ENCODE measurements around the gene LSAMP. TPM values are rescaled to one million over a fixed set of nuclear protein-coding genes. Genes with fewer than 3 reads are reported as not detected.

LSAMP gene
- total RNA-seq, 1 experiment from 2014 or later = 5.7 TPM

DNA sequence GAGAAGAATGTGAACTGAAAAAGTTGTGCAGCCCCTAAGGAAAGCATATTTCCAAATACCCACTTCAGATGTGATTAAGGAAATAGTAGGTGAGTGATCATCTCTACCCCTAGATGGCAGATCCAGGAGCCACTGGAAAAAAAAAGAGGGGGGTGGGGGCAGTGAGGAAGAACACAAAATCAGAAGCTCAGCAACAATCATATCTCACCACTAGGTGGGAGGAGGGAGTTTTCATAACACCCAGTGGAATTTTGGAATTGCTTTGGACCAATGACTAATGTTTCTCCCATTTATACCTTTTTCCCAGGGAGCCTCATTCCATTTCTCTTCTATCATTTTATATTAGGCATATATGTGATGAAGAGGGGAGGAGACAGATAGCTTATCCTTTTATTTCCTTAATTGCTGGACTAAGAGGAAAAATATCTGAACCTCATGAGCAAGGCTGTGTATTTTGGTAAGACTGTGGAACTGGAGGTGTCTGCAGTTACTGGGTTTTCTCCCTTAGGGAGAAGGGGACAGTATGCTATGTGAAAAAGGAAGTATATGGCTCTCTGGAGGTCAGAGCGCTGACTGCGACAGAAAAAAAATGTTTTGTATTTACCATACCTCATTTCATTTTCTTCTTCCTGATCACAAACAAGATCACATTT, 458.6 kb downstream of the LSAMP start:
- H3K27ac Mint-ChIP-seq = no peak overlapping the region
- H3K4me3 Mint-ChIP-seq = no peak overlapping the region
- peaks cover 43% of the 10 kb centered on the region for H3K4me1 Mint-ChIP-seq
- ATAC-seq (peak; percentile 83), DNase-seq (ENCODE audit: low spot score) (peak; percentile 17)
- no peaks in the 10 kb centered on the region for H3K27me3 Mint-ChIP-seq (ENCODE audit: low read depth)
- POLR2A ChIA-PET = no interaction called here
- no peaks in the 10 kb centered on the region for H3K36me3 Mint-ChIP-seq
- CTCF ChIA-PET = interaction anchor here (0.6 to 2.3 kb wide), 28 partner anchors 8 to 781 kb away, joined by 3 to 12 read pairs (median 4); partner anchors contain the start of gene LSAMP
- TF ChIP-seq CTCF (IDR thresholded peaks at IDR 0.05) = peak; percentile 33; the same call in 1 of the 2 replicates
- no peak for TF ChIP-seq ZNF121 (CRISPR knock-in tag; IDR thresholded peaks at IDR 0.05)
- no peaks in the 10 kb centered on the region for H3K9me3 Mint-ChIP-seq

GRCh38 chr3:115982629-115983028, 462.7 kb downstream of the LSAMP start:
- ATAC-seq = no peak
- Mint-ChIP-seq H3K4me1 (peaks cover 39% of the 10 kb centered on the region), H3K9me3 (peaks cover 5% of the 10 kb centered on the region; the same call in 1 of the 2 replicates), H3K27ac (no peak overlapping the region), H3K36me3 (no peaks in the 10 kb centered on the region), H3K27me3 (ENCODE audit: low read depth) (no peaks in the 10 kb centered on the region), H3K4me3 (no peak overlapping the region)
- ChIA-PET CTCF (no interaction called here), POLR2A (no interaction called here)
- no peak for DNase-seq (ENCODE audit: low spot score)
- TF ChIP-seq, protein P1, sequence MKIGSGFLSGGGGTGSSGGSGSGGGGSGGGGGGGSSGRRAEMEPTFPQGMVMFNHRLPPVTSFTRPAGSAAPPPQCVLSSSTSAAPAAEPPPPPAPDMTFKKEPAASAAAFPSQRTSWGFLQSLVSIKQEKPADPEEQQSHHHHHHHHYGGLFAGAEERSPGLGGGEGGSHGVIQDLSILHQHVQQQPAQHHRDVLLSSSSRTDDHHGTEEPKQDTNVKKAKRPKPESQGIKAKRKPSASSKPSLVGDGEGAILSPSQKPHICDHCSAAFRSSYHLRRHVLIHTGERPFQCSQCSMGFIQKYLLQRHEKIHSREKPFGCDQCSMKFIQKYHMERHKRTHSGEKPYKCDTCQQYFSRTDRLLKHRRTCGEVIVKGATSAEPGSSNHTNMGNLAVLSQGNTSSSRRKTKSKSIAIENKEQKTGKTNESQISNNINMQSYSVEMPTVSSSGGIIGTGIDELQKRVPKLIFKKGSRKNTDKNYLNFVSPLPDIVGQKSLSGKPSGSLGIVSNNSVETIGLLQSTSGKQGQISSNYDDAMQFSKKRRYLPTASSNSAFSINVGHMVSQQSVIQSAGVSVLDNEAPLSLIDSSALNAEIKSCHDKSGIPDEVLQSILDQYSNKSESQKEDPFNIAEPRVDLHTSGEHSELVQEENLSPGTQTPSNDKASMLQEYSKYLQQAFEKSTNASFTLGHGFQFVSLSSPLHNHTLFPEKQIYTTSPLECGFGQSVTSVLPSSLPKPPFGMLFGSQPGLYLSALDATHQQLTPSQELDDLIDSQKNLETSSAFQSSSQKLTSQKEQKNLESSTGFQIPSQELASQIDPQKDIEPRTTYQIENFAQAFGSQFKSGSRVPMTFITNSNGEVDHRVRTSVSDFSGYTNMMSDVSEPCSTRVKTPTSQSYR (CRISPR knock-in tag; IDR thresholded peaks at IDR 0.05) = no peak
- TF ChIP-seq KAT7 (CRISPR knock-in tag; IDR thresholded peaks at IDR 0.05; ENCODE audit: borderline replicate concordance) (no peak), SOX15 (CRISPR knock-in tag; IDR thresholded peaks at IDR 0.05) (no peak), ZNF138 (CRISPR knock-in tag; conservative IDR thresholded peaks at IDR 0.05) (no peak)
- TF ChIP-seq, protein P2, sequence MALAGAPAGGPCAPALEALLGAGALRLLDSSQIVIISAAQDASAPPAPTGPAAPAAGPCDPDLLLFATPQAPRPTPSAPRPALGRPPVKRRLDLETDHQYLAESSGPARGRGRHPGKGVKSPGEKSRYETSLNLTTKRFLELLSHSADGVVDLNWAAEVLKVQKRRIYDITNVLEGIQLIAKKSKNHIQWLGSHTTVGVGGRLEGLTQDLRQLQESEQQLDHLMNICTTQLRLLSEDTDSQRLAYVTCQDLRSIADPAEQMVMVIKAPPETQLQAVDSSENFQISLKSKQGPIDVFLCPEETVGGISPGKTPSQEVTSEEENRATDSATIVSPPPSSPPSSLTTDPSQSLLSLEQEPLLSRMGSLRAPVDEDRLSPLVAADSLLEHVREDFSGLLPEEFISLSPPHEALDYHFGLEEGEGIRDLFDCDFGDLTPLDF (CRISPR knock-in tag; IDR thresholded peaks at IDR 0.05) = no peak

DNA sequence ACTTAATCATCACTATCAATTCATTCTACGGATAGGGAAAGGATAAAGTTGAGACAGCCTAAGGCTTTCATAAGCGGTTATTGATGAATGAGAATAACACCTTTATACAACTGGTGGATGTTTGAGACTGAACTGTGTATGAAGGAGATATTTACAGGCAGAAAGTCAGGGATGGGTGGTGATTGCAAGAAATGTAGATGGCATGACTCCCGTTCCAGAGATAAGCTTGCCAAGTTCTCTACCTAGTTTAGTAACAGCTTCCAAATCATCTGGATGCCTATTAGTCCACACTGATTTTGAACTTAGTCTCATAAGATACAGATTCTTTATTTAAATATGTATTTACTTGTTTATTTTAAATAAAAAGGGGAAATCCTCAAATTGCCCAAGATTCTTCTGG, 463.2 kb downstream of the LSAMP start:
- ChIA-PET POLR2A (no interaction called here), CTCF (no interaction called here)
- peaks cover 8% of the 10 kb centered on the region; the same call in 1 of the 2 replicates for H3K9me3 Mint-ChIP-seq
- no peaks in the 10 kb centered on the region for H3K27me3 Mint-ChIP-seq (ENCODE audit: low read depth)
- no peak overlapping the region for H3K4me3 Mint-ChIP-seq
- H3K36me3 Mint-ChIP-seq = no peaks in the 10 kb centered on the region
- DNase-seq (ENCODE audit: low spot score) (no peak), ATAC-seq (no peak)
- TF ChIP-seq ATF1 (CRISPR knock-in tag; IDR thresholded peaks at IDR 0.05) (no peak), ZNF138 (CRISPR knock-in tag; conservative IDR thresholded peaks at IDR 0.05) (no peak), OVOL2 (CRISPR knock-in tag; IDR thresholded peaks at IDR 0.05; ENCODE audit: borderline replicate concordance) (no peak)
- TF ChIP-seq, protein P1 (CRISPR knock-in tag; IDR thresholded peaks at IDR 0.05) = no peak
- TF ChIP-seq, protein P3, sequence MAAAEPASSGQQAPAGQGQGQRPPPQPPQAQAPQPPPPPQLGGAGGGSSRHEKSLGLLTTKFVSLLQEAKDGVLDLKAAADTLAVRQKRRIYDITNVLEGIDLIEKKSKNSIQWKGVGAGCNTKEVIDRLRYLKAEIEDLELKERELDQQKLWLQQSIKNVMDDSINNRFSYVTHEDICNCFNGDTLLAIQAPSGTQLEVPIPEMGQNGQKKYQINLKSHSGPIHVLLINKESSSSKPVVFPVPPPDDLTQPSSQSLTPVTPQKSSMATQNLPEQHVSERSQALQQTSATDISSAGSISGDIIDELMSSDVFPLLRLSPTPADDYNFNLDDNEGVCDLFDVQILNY (CRISPR knock-in tag; IDR thresholded peaks at IDR 0.05) = no peak
- no peak overlapping the region for H3K27ac Mint-ChIP-seq
- peaks cover 39% of the 10 kb centered on the region for H3K4me1 Mint-ChIP-seq
